Peyer's patch (tissue), 4 donors: ENCODE measurements around the gene VARS1. TPM values are rescaled to one million over a fixed set of nuclear protein-coding genes. Genes with fewer than 3 reads are reported as not detected.

Source experiments
- DNase-seq, 3 donors: peaks; one replicate each; pipeline ENCODE4 v3.0.0-alpha.2; 2017 to 2019
- H3K27ac ChIP-seq, 4 donors: fragments of 200-600 bp; sonication (generic); one replicate each; pipeline ENCODE4 v1.5.1; 2016 to 2019
- H3K27me3 ChIP-seq, 2 donors: fragments of 200-600 bp; sonication (generic); one replicate each; pipeline ENCODE4 v1.5.1; 2019
- H3K36me3 ChIP-seq, 3 donors: fragments of 200-600 bp; sonication (generic); one replicate each; pipeline ENCODE4 v1.5.1; 2016 to 2019
- H3K4me1 ChIP-seq, 4 donors: fragments of 200-600 bp; sonication (generic); one replicate each; pipeline ENCODE4 v1.5.1; 2016 to 2019
- H3K4me3 ChIP-seq, 4 donors: fragments of 200-600 bp; sonication (generic); 1 replicate in 3 of 4; 2 replicates in 1 of 4; pipeline ENCODE4 v1.5.1; 2016 to 2019; ENCODE audit warnings: mild to moderate bottlenecking in 1 of 4
- H3K9me3 ChIP-seq, 4 donors: fragments of 200-600 bp; sonication (generic); one replicate each; pipeline ENCODE4 v1.5.1; 2016 to 2019; ENCODE audit warnings: mild to moderate bottlenecking in 1 of 4
- POLR2A ChIP-seq, 2 donors: fragments of 450-650 bp; IDR thresholded peaks; one replicate each; pipeline ENCODE4 v1.5.1; 2017; ENCODE audit warnings: antibody characterized with exemption in 2 of 2, mild to moderate bottlenecking in 2 of 2, moderate library complexity in 2 of 2
- total RNA-seq, 4 donors: library from RNA; depleted of rRNA; stranded (reverse); fragments of >200 nt; gene quantifications; one replicate each; pipeline ENCODE4 v1.1.0, GENCODE V29; 2016
- TF ChIP-seq, protein P1 (sequence below), 6 experiments: fragments of 450-650 bp in 4 of 6; fragments of 200-600 bp in 2 of 6; sonication (generic) in 1 of 6; IDR thresholded peaks; one replicate each; pipeline ENCODE4 v1.5.1; 2017 to 2019; ENCODE audit warnings: antibody characterized with exemption in 6 of 6, mild to moderate bottlenecking in 3 of 6, moderate library complexity in 1 of 6

VARS1 gene
- total RNA-seq, 4 donors from 2014 or later, result 33.9 to 53.6 (median 44.7) TPM

DNA sequence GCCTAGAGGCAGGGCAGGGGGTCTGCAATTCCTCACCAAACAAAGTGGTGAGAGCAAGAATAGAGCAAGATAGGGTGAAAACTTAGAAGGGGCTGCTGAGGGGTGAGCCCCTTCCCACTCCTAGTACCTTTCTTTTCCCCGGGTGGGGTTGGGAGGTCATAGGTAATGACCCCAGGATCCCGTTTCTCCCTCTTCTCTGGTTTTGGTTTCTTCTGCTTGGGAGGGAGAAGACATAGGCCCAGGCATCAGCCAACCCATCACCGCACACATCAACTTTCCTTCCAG is 3.5 kb downstream of the VARS1 start:
- no peak for DNase-seq
- TF ChIP-seq, protein P1, sequence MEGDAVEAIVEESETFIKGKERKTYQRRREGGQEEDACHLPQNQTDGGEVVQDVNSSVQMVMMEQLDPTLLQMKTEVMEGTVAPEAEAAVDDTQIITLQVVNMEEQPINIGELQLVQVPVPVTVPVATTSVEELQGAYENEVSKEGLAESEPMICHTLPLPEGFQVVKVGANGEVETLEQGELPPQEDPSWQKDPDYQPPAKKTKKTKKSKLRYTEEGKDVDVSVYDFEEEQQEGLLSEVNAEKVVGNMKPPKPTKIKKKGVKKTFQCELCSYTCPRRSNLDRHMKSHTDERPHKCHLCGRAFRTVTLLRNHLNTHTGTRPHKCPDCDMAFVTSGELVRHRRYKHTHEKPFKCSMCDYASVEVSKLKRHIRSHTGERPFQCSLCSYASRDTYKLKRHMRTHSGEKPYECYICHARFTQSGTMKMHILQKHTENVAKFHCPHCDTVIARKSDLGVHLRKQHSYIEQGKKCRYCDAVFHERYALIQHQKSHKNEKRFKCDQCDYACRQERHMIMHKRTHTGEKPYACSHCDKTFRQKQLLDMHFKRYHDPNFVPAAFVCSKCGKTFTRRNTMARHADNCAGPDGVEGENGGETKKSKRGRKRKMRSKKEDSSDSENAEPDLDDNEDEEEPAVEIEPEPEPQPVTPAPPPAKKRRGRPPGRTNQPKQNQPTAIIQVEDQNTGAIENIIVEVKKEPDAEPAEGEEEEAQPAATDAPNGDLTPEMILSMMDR (IDR thresholded peaks at IDR 0.05), result no peak
- no peak for TF ChIP-seq POLR2A (IDR thresholded peaks at IDR 0.05)
- peaks cover 0 to 8% (median 0%) of the 10 kb centered on the region in 3 donors for H3K36me3 ChIP-seq
- no peak overlapping the region for H3K4me3 ChIP-seq
- no peaks in the 10 kb centered on the region for H3K9me3 ChIP-seq
- peak overlapping the region in 1 of 4 donors; percentile 46 for H3K27ac ChIP-seq
- peaks cover 0 to 15% (median 9%) of the 10 kb centered on the region in 4 donors for H3K4me1 ChIP-seq
- no peaks in the 10 kb centered on the region for H3K27me3 ChIP-seq

DNA sequence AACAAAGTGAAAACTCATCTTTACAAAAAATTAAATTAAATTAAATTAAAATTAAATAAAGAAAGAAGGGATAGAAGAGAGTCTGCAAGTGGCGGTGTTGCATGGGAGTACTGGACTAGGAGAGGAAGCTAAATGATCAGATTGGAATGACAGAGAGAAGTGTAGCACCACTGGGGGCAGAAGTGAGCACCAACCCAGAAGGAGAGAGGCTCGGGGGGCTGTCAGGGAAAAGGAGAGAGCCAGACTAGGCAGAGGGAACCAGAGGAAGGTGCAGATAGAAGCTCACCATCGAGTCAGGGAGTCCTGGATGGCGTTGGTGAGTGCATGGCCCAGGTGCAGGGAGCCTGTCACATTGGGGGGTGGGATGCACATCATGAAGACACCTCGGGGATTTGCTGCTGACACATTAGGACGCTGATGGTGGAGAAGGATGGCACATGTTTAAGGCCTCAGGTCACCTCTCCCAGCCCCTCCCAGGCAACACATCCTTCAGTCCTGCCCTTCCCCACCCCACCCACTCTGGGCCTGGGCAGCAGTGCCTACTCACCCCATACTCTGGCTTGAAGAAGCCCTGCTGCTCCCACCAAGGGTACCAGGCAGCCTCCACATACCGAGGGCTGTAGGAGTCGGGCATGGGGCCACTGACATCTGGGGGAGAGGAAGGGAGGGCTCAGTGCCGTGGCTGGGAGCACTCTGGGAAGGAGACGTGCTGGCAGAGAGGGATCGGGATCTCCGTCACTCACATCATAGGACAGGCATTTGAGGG is 4.0 kb downstream of the VARS1 start:
- Histone ChIP-seq H3K4me3 (no peak overlapping the region), H3K27ac (peak overlapping the region in 1 of 4 donors; percentile 46), H3K9me3 (no peaks in the 10 kb centered on the region), H3K27me3 (no peaks in the 10 kb centered on the region), H3K4me1 (peaks cover 0 to 15% (median 9%) of the 10 kb centered on the region in 4 donors), H3K36me3 (peaks cover 0 to 8% (median 0%) of the 10 kb centered on the region in 3 donors)
- DNase-seq, result peak in 1 of 3 donors; percentile 50
- no peak for TF ChIP-seq POLR2A (IDR thresholded peaks at IDR 0.05)
- TF ChIP-seq, protein P1 (IDR thresholded peaks at IDR 0.05), result peak in 4 of 6 experiments; percentile 43 to 54 (median 48)

DNA sequence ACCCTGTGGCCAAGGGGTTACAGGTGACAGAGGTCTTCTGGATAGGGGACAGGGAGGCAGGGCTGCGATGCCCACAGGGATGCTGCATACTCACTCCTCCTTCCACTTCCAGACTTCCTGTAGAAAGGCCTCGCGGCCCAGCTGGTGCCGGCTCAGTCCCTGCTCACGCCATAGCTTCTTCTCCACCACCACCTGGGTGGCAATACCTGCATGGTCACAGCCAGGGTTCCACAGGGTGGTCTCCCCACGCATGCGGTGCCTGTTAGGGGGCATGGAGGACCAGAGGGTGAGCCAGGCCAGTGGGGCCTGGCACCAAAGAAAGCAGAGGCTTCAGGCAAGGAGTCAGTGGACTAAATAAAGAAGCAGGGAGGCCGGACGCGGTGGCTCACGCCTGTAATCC is 10.1 kb downstream of the VARS1 start:
- no peak for DNase-seq
- Histone ChIP-seq H3K9me3 (no peaks in the 10 kb centered on the region), H3K27me3 (no peaks in the 10 kb centered on the region), H3K4me3 (no peak overlapping the region), H3K4me1 (no peaks in the 10 kb centered on the region), H3K36me3 (peaks cover 0 to 56% (median 0%) of the 10 kb centered on the region in 3 donors), H3K27ac (no peak overlapping the region)
- no peak for TF ChIP-seq POLR2A (IDR thresholded peaks at IDR 0.05)

DNA sequence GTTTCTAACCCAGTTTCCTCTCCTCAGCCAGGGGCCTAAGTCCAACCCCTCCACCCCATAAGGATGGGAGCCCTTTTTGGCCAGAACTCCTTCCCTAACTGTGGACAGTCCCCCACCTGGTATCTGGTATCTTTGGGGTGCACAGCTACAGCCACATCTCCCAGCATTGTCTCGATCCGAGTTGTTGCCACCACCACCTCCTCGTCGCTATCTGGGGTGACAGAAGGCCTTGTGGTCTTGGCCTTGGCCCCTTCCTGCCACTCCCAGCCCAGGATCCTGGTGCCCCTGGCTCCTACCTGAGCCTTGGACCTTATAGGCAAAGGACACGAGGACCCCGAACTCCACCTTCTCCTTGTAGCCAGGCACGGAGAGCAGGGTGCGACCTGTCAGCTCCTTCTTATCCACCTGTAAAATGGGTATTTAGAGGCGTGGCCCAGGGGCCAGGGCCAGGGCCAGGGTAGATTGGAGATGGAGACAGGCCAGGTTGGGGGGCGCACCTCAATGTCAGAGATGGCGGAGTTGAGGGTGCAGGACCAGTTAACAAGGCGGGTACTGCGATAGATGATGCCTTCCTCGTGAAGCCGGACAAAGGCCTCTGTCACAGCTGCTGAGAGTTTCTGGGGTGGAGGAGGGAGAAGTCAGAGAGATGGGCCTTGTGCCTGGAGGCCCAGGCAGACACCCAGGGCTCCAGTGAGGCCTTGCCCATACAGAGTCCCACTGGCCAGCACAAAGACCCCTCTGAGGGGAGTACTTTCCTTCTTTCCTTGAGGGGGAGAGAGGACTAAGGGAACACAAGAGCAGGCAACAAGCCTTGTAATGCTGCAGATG is 11.2 kb downstream of the VARS1 start:
- H3K36me3 ChIP-seq, result peaks cover 0 to 67% (median 0%) of the 10 kb centered on the region in 3 donors
- no peak overlapping the region for H3K27ac ChIP-seq
- no peaks in the 10 kb centered on the region for H3K9me3 ChIP-seq
- H3K4me3 ChIP-seq, result no peak overlapping the region
- TF ChIP-seq, protein P1 (IDR thresholded peaks at IDR 0.05), result no peak
- no peak for TF ChIP-seq POLR2A (IDR thresholded peaks at IDR 0.05)
- H3K27me3 ChIP-seq, result no peaks in the 10 kb centered on the region
- no peaks in the 10 kb centered on the region for H3K4me1 ChIP-seq
- no peak for DNase-seq

DNA sequence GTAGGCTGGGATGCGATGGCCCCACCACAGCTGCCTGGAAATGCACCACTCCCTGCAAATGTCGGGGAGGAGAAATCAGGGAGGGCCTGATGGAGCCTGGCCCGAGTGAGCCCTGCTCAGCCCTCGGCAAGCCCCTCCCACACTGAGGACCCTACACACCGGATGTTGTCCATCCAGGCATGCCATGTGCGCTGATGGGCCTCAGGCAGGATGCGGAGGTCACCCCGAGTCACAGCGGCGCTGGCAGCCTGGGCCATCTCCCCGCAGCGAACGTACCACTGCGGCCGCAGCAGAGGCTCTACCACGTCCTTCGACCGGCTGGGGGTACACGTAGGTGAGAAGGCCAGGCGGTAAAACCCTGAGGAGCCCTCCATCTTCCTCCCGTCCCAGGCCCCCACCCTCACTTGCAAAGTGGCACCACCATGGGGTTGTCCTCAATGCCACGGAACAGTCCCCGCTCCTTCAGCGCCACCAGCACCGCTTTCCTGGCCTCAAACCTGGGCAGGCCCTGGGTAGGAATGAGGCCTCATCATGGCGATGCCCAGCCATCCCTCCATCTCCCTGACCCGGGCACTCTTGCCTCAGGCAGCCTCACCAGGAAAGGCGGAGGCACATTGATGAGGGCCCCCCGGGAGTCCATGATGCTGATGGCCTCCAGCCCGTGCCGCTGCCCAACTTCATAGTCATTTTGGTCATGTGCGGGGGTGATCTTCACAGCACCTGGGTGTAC is 13.3 kb downstream of the VARS1 start:
- Histone ChIP-seq H3K27ac (no peak overlapping the region), H3K27me3 (no peaks in the 10 kb centered on the region), H3K9me3 (no peaks in the 10 kb centered on the region), H3K4me1 (peaks cover 0 to 2% (median under 1%) of the 10 kb centered on the region in 4 donors), H3K4me3 (no peak overlapping the region), H3K36me3 (peaks cover 0 to 81% (median 0%) of the 10 kb centered on the region in 3 donors)
- no peak for TF ChIP-seq POLR2A (IDR thresholded peaks at IDR 0.05)
- TF ChIP-seq, protein P1 (IDR thresholded peaks at IDR 0.05), result no peak
- DNase-seq, result no peak
